GM19035 (cell line): Measurements from ENCODE around the gene DNAH2.
A peak's percentile ranks its signal among the peaks of the same experiment; 100 is the strongest.
"Not testable (repeated sequence)": the region's sequence is repeated elsewhere in the genome, so short reads cannot be mapped to it uniquely, and the experiment has no call there.

Experiments
- ATAC-seq: cut with Tn5 transposase; IDR thresholded peaks from one replicate; pipeline ENCODE4 v1.9.1; 2021; ENCODE audit not compliant: unreplicated experiment

The DNAH2 gene

GRCh38 chr17:7849751-7850504, 132.4 kb downstream of the DNAH2 start:
- no peak for ATAC-seq

- ATAC-seq, result no peak
Observed at GRCh38 chr17:7850701-7851437, 133.3 kb downstream of the DNAH2 start.

- ATAC-seq, result peak; percentile 75
Observed at GRCh38 chr17:7851438-7852261, 134.1 kb downstream of the DNAH2 start.

- no peak for ATAC-seq
Observed at GRCh38 chr17:7852262-7852670, 134.7 kb downstream of the DNAH2 start.

GRCh38 chr17:7852919-7853690, 135.6 kb downstream of the DNAH2 start:
- ATAC-seq, result no peak

- no peak for ATAC-seq
Observed at GRCh38 chr17:7853691-7854038, 136.1 kb downstream of the DNAH2 start.

GRCh38 chr17:7854078-7854777, 136.7 kb downstream of the DNAH2 start:
- no peak for ATAC-seq

GRCh38 chr17:7854851-7855659, 137.5 kb downstream of the DNAH2 start, which contains the start of gene TMEM88:
Gene TMEM88, plus strand, starts transcription at chr17:7855066. Its CDS starts 9 bp downstream, at chr17:7855075.
- ATAC-seq, result no peak

- ATAC-seq, result no peak
Observed at GRCh38 chr17:7855660-7856010, 138.1 kb downstream of the DNAH2 start.

- ATAC-seq, result no peak
Observed at GRCh38 chr17:7856011-7856810, 138.7 kb downstream of the DNAH2 start.

GRCh38 chr17:7856811-7857712, 139.5 kb downstream of the DNAH2 start, which contains the start of gene NAA38:
Gene NAA38, minus strand, starts transcription at chr17:7857559. Its CDS starts 96 bp downstream, at chr17:7857463.
- peak; percentile 72 for ATAC-seq

- ATAC-seq, result peak; percentile 47
Observed at GRCh38 chr17:7857713-7858521, 140.4 kb downstream of the DNAH2 start, which contains the start of gene CYB5D1. Gene CYB5D1, plus strand, starts transcription at chr17:7858003. Its CDS starts 132 bp downstream, at chr17:7858135.

- no peak for ATAC-seq
Observed at GRCh38 chr17:7858522-7858810, 140.9 kb downstream of the DNAH2 start.

- ATAC-seq, result no peak
Observed at GRCh38 chr17:7859028-7859427, 141.5 kb downstream of the DNAH2 start.

- no peak for ATAC-seq
Observed at GRCh38 chr17:7862692-7863437, 145.3 kb downstream of the DNAH2 start.

- not testable (repeated sequence) for ATAC-seq
Observed at GRCh38 chr17:7864384-7864783, 146.8 kb downstream of the DNAH2 start.
